ENCODE data around the gene SLC44A1. TPM values are rescaled to one million over a fixed set of nuclear protein-coding genes. Genes with fewer than 3 reads are reported as not detected.

The SLC44A1 gene
- total and polyA plus RNA-seq, 10 of the 15 experiments (the other 5 are each of a cell fraction or from before 2014, with no cell fraction given) = 2.4 to 21.2 (median 12.4) TPM

DNA sequence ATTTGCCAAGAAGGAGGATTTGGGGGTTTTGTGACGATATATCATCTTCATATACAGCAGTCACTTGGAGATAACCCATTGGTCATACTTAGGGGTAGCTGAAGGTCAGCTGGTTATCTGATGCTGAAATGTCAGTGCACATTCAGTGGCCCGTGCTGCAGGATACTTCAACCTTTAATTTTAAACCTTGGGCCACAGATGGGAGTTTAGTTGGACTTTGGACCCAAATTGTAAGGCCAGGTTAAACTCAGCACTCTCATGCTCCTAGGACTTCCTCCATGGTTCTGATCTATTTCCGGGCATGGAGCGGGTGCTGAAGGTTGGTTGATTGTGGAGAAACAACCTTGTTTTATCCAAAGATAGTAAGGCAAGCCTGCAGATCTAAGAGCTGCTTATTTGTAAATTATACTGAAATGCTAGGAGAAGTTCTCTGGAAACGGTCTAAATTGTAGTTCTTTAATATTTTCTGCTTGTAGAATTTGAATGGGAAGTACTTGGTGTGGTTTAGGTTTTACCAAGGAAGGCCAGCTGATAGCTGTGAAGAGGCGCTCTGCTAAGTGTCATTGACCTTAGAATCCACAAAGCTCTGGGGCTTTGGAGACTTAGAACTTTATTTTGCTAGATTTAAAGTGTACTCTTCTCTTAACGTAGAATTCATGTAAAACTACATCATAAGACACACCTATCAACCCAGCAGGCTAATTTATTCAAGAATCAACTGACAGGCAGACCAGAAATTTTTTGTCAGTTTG lies 38.6 kb downstream of the SLC44A1 start:
- FAIRE-seq = no peak
- no peaks in the 10 kb centered on the region for H3K9me3 ChIP-seq (replicated peaks; ENCODE audit: control insufficient read depth, insufficient read depth, low read length)
- no peak for DNase-seq (ENCODE audit: low read depth, low spot score)
- no peaks in the 10 kb centered on the region for H3K27me3 ChIP-seq (replicated peaks in 1 of 2; ENCODE audit: control insufficient read depth in 2 of 2, insufficient read depth in 2 of 2, low read length in 1 of 2)
- ChIA-PET POLR2A (interaction anchor here (0.6 kb wide), 1 partner anchor 69 kb away, joined by 3 read pairs; no protein-coding TSS in a partner anchor), SMC1A (ENCODE audit: uncharacterized antibody, unreplicated experiment) (interaction anchor here (0.9 to 1.7 kb wide), 5 partner anchors 23 to 62 kb away, joined by 3 to 5 read pairs (median 3); no protein-coding TSS in a partner anchor), RAD21 (ENCODE audit: unreplicated experiment) (interaction anchor here (1.1 kb wide), 1 partner anchor 38 kb away, joined by 3 read pairs; the partner anchor contains the start of gene SLC44A1), CTCF (no interaction called here)
- H3K4me2 ChIP-seq (ENCODE audit: control insufficient read depth, insufficient read depth) = no peak overlapping the region
- no peak for ATAC-seq
- no peaks in the 10 kb centered on the region for H4K20me1 ChIP-seq (ENCODE audit: control insufficient read depth, insufficient read depth)
- no TSS peak for BruUV-seq (replicated peaks)
- no peak overlapping the region for H3K9ac ChIP-seq (ENCODE audit: control insufficient read depth, insufficient read depth, low read length)
- no peaks in the 10 kb centered on the region for H3K36me3 ChIP-seq (ENCODE audit: control insufficient read depth in 2 of 2, insufficient read depth in 2 of 2, low read length in 1 of 2)
- no peaks in the 10 kb centered on the region for H3K79me2 ChIP-seq (ENCODE audit: control insufficient read depth, insufficient read depth, low read length)
- no peaks in the 10 kb centered on the region for H3K4me1 ChIP-seq (ENCODE audit: control insufficient read depth, insufficient read depth, low read length)
- 56% methylated on average over 7 of the region's 7 CpGs for WGBS (ENCODE audit: insufficient coverage, insufficient replicate concordance, low lambda C conversion rate, missing lambda C conversion rate)
- in situ Hi-C loops (cut with MboI) (no loop called here), intact Hi-C loops (cut with micrococcal nuclease; ENCODE audit: unreplicated experiment) (no loop called here)
- no peak overlapping the region for H2AFZ ChIP-seq (ENCODE audit: control insufficient read depth, low read depth, low read length)
- no peak overlapping the region for H3K27ac ChIP-seq (ENCODE audit: control insufficient read depth, insufficient read depth)
- H3K4me3 ChIP-seq = no peak overlapping the region
- TF ChIP-seq NFYA (IDR thresholded peaks at IDR 0.05; ENCODE audit: borderline replicate concordance, low read depth, low read length) (no peak), NFXL1 (IDR thresholded peaks at IDR 0.05; ENCODE audit: borderline replicate concordance) (no peak), RUNX3 (IDR thresholded peaks at IDR 0.05; ENCODE audit: low read length) (no peak), ZZZ3 (IDR thresholded peaks at IDR 0.05; ENCODE audit: control insufficient read depth, insufficient read length, low read depth) (no peak), YBX1 (IDR thresholded peaks at IDR 0.05) (no peak), CHD1 (IDR thresholded peaks at IDR 0.05; ENCODE audit: low read depth, low read length) (no peak), ZNF24 (IDR thresholded peaks at IDR 0.05) (no peak), IRF3 (IDR thresholded peaks at IDR 0.05) (no peak), KAT2A (conservative IDR thresholded peaks at IDR 0.05; ENCODE audit: control insufficient read depth, low read depth, low read length) (no peak), SUZ12 (IDR thresholded peaks at IDR 0.05; ENCODE audit: unreplicated experiment) (no peak), BMI1 (IDR thresholded peaks at IDR 0.05; ENCODE audit: borderline replicate concordance) (no peak), RAD21 (IDR thresholded peaks at IDR 0.05; ENCODE audit: insufficient read depth, low read depth, low read length) (no peak), ZSCAN29 (IDR thresholded peaks at IDR 0.05) (no peak)
- TF ChIP-seq, protein P1, sequence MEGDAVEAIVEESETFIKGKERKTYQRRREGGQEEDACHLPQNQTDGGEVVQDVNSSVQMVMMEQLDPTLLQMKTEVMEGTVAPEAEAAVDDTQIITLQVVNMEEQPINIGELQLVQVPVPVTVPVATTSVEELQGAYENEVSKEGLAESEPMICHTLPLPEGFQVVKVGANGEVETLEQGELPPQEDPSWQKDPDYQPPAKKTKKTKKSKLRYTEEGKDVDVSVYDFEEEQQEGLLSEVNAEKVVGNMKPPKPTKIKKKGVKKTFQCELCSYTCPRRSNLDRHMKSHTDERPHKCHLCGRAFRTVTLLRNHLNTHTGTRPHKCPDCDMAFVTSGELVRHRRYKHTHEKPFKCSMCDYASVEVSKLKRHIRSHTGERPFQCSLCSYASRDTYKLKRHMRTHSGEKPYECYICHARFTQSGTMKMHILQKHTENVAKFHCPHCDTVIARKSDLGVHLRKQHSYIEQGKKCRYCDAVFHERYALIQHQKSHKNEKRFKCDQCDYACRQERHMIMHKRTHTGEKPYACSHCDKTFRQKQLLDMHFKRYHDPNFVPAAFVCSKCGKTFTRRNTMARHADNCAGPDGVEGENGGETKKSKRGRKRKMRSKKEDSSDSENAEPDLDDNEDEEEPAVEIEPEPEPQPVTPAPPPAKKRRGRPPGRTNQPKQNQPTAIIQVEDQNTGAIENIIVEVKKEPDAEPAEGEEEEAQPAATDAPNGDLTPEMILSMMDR (IDR thresholded peaks at IDR 0.05 in 2 of 3, conservative IDR thresholded peaks at IDR 0.05 in 1 of 3; ENCODE audit: control insufficient read depth in 2 of 3, extremely low read depth in 1 of 3, insufficient read depth in 1 of 3, low read depth in 3 of 3, low read length in 3 of 3) = no peak
- TF ChIP-seq, protein P2, sequence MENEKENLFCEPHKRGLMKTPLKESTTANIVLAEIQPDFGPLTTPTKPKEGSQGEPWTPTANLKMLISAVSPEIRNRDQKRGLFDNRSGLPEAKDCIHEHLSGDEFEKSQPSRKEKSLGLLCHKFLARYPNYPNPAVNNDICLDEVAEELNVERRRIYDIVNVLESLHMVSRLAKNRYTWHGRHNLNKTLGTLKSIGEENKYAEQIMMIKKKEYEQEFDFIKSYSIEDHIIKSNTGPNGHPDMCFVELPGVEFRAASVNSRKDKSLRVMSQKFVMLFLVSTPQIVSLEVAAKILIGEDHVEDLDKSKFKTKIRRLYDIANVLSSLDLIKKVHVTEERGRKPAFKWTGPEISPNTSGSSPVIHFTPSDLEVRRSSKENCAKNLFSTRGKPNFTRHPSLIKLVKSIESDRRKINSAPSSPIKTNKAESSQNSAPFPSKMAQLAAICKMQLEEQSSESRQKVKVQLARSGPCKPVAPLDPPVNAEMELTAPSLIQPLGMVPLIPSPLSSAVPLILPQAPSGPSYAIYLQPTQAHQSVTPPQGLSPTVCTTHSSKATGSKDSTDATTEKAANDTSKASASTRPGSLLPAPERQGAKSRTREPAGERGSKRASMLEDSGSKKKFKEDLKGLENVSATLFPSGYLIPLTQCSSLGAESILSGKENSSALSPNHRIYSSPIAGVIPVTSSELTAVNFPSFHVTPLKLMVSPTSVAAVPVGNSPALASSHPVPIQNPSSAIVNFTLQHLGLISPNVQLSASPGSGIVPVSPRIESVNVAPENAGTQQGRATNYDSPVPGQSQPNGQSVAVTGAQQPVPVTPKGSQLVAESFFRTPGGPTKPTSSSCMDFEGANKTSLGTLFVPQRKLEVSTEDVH (IDR thresholded peaks at IDR 0.05; ENCODE audit: low read depth, partially characterized antibody) = no peak
- TF ChIP-seq, protein P3, sequence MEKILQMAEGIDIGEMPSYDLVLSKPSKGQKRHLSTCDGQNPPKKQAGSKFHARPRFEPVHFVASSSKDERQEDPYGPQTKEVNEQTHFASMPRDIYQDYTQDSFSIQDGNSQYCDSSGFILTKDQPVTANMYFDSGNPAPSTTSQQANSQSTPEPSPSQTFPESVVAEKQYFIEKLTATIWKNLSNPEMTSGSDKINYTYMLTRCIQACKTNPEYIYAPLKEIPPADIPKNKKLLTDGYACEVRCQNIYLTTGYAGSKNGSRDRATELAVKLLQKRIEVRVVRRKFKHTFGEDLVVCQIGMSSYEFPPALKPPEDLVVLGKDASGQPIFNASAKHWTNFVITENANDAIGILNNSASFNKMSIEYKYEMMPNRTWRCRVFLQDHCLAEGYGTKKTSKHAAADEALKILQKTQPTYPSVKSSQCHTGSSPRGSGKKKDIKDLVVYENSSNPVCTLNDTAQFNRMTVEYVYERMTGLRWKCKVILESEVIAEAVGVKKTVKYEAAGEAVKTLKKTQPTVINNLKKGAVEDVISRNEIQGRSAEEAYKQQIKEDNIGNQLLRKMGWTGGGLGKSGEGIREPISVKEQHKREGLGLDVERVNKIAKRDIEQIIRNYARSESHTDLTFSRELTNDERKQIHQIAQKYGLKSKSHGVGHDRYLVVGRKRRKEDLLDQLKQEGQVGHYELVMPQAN (conservative IDR thresholded peaks at IDR 0.05) = no peak

Measured in GM12878 (cell line).